ENCODE data around the gene NANOG. TPM values are rescaled to one million over a fixed set of nuclear protein-coding genes. Genes with fewer than 3 reads are reported as not detected.
"Not testable (repeated sequence)": the region's sequence is repeated elsewhere in the genome, so short reads cannot be mapped to it uniquely, and the experiment has no call there.

Gene NANOG
- total RNA-seq, 3 donors from 2014 or later, result 0.64 TPM; not detected in 2

DNA sequence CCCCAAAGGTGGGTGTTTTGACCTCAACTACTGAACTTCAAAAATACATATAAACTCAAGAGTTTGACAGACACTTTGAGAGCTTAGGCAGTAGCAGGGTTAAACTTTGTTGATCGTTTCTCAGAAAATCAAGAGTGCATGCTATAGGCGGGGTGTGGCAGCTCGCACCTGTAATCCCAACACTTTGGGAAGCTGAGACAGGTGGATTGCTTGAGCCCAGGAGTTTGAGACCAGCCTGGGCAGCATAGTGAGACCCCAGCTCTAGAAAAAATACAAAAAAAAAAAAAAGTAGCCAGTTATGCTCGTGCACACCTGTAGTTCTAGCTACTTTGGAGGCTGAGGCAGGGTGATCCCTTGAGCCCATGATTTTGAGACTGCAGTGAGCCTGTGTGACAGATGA lies 12.3 kb downstream of the NANOG start:
- H3K4me1 ChIP-seq (ENCODE audit: low read depth), result no peaks in the 10 kb centered on the region
- intact Hi-C loops (cut with DNase I, micrococcal nuclease), result no loop called here
- TF ChIP-seq, protein P1, sequence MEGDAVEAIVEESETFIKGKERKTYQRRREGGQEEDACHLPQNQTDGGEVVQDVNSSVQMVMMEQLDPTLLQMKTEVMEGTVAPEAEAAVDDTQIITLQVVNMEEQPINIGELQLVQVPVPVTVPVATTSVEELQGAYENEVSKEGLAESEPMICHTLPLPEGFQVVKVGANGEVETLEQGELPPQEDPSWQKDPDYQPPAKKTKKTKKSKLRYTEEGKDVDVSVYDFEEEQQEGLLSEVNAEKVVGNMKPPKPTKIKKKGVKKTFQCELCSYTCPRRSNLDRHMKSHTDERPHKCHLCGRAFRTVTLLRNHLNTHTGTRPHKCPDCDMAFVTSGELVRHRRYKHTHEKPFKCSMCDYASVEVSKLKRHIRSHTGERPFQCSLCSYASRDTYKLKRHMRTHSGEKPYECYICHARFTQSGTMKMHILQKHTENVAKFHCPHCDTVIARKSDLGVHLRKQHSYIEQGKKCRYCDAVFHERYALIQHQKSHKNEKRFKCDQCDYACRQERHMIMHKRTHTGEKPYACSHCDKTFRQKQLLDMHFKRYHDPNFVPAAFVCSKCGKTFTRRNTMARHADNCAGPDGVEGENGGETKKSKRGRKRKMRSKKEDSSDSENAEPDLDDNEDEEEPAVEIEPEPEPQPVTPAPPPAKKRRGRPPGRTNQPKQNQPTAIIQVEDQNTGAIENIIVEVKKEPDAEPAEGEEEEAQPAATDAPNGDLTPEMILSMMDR (IDR thresholded peaks at IDR 0.05), result no peak

DNA sequence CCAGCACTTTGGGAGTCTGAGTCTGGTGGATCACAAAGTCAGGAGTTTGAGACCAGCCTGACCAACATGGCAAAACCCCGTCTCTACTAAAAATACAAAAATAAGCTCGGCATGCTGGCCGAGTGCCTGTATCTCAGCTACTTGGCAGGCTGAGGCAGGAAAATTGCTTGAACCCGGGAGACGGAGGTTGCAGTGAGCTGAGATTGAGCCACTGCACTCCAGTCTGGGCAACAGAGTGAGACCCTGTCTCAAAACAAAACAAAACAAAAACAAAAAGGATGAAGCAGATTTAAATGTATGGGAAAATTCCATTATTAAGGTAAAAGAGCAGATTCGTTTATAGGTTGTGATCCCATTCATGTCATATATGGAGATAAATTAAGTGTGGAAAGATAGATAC lies 17.1 kb downstream of the NANOG start:
- DNase-seq; H3K36me3 ChIP-seq (ENCODE audit: low read depth); ATAC-seq; H3K4me1 ChIP-seq (ENCODE audit: low read depth); intact Hi-C loops (cut with DNase I, micrococcal nuclease); H3K4me3 ChIP-seq; H3K9me3 ChIP-seq: not testable (repeated sequence)

More for the DNA sequence above, 12.3 kb downstream of the NANOG start:
- H3K36me3 ChIP-seq (ENCODE audit: low read depth), result no peaks in the 10 kb centered on the region
- no peaks in the 10 kb centered on the region for H3K9me3 ChIP-seq
- no peak for DNase-seq
- ATAC-seq, result no peak
- no peak overlapping the region for H3K4me3 ChIP-seq

- ATAC-seq (peak; percentile 79), DNase-seq (peak in 2 of 3 donors; percentile 50 to 76)
- no peak overlapping the region for H3K4me3 ChIP-seq
- H3K9me3 ChIP-seq, result no peaks in the 10 kb centered on the region
- no peaks in the 10 kb centered on the region for H3K4me1 ChIP-seq (ENCODE audit: low read depth)
- intact Hi-C loops (cut with DNase I, micrococcal nuclease), result no loop called here
- TF ChIP-seq, protein P1 (IDR thresholded peaks at IDR 0.05), result peak; percentile 68
- H3K36me3 ChIP-seq (ENCODE audit: low read depth), result no peaks in the 10 kb centered on the region
Measured at GRCh38 chr12:7806863-7807487, 17.8 kb downstream of the NANOG start.

- H3K9me3 ChIP-seq; H3K4me1 ChIP-seq (ENCODE audit: low read depth); H3K4me3 ChIP-seq; H3K36me3 ChIP-seq (ENCODE audit: low read depth); DNase-seq; ATAC-seq; intact Hi-C loops (cut with DNase I, micrococcal nuclease): not testable (repeated sequence)
Measured at GRCh38 chr12:7825754-7826153, 36.6 kb downstream of the NANOG start.

GRCh38 chr12:7829737-7830136 lies 40.5 kb downstream of the NANOG start:
- intact Hi-C loops (cut with DNase I, micrococcal nuclease); ATAC-seq; H3K4me3 ChIP-seq; DNase-seq; H3K36me3 ChIP-seq (ENCODE audit: low read depth); H3K4me1 ChIP-seq (ENCODE audit: low read depth); H3K9me3 ChIP-seq: not testable (repeated sequence)

GRCh38 chr12:7832059-7832696 lies 43.0 kb downstream of the NANOG start:
- TF ChIP-seq, protein P1 (IDR thresholded peaks at IDR 0.05), result no peak
- ATAC-seq, result peak; percentile 45
- H3K4me3 ChIP-seq, result no peak overlapping the region
- H3K9me3 ChIP-seq, result no peaks in the 10 kb centered on the region
- DNase-seq, result peak in 1 of 3 donors; percentile 25
- no peaks in the 10 kb centered on the region for H3K4me1 ChIP-seq (ENCODE audit: low read depth)
- intact Hi-C loops (cut with DNase I, micrococcal nuclease), result no loop called here
- H3K36me3 ChIP-seq (ENCODE audit: low read depth), result no peaks in the 10 kb centered on the region

- ATAC-seq; DNase-seq; H3K36me3 ChIP-seq (ENCODE audit: low read depth); H3K9me3 ChIP-seq; intact Hi-C loops (cut with DNase I, micrococcal nuclease); H3K4me1 ChIP-seq (ENCODE audit: low read depth); H3K4me3 ChIP-seq: not testable (repeated sequence)
Measured at GRCh38 chr12:7833201-7833600, 44.0 kb downstream of the NANOG start.

Measured in mucosa of descending colon (tissue), 3 donors.